ENCODE results near the gene PPIF.

DNA sequence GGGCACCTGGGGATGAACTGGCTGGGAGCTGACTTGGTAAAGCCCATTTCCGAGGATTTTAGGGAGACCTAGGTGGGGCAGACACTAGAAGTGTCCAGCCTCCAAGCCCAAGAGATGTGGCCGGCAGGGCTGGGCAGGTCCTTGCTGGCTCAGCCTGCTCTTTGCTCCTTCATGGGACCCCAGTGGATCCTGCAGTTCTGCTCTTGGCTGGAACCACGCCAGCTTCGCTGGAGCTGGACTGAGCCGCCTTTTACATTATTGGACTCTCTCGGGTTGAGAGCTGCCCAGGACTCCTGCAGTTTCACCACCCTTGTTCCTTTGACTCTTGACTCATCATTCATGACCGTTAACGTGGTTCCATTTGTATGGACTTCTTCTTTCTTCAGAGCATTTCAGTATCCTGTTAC is 5.7 kb downstream of the PPIF start:
- TF ChIP-seq, protein P1, sequence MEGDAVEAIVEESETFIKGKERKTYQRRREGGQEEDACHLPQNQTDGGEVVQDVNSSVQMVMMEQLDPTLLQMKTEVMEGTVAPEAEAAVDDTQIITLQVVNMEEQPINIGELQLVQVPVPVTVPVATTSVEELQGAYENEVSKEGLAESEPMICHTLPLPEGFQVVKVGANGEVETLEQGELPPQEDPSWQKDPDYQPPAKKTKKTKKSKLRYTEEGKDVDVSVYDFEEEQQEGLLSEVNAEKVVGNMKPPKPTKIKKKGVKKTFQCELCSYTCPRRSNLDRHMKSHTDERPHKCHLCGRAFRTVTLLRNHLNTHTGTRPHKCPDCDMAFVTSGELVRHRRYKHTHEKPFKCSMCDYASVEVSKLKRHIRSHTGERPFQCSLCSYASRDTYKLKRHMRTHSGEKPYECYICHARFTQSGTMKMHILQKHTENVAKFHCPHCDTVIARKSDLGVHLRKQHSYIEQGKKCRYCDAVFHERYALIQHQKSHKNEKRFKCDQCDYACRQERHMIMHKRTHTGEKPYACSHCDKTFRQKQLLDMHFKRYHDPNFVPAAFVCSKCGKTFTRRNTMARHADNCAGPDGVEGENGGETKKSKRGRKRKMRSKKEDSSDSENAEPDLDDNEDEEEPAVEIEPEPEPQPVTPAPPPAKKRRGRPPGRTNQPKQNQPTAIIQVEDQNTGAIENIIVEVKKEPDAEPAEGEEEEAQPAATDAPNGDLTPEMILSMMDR (IDR thresholded peaks at IDR 0.05) = no peak
- TF ChIP-seq, protein P2, sequence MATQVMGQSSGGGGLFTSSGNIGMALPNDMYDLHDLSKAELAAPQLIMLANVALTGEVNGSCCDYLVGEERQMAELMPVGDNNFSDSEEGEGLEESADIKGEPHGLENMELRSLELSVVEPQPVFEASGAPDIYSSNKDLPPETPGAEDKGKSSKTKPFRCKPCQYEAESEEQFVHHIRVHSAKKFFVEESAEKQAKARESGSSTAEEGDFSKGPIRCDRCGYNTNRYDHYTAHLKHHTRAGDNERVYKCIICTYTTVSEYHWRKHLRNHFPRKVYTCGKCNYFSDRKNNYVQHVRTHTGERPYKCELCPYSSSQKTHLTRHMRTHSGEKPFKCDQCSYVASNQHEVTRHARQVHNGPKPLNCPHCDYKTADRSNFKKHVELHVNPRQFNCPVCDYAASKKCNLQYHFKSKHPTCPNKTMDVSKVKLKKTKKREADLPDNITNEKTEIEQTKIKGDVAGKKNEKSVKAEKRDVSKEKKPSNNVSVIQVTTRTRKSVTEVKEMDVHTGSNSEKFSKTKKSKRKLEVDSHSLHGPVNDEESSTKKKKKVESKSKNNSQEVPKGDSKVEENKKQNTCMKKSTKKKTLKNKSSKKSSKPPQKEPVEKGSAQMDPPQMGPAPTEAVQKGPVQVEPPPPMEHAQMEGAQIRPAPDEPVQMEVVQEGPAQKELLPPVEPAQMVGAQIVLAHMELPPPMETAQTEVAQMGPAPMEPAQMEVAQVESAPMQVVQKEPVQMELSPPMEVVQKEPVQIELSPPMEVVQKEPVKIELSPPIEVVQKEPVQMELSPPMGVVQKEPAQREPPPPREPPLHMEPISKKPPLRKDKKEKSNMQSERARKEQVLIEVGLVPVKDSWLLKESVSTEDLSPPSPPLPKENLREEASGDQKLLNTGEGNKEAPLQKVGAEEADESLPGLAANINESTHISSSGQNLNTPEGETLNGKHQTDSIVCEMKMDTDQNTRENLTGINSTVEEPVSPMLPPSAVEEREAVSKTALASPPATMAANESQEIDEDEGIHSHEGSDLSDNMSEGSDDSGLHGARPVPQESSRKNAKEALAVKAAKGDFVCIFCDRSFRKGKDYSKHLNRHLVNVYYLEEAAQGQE (IDR thresholded peaks at IDR 0.05; ENCODE audit: insufficient read depth in 1 of 2, low read depth in 2 of 2, low read length in 1 of 2) = no peak

All from Panc1 (cell line).